GM10266 (cell line): ENCODE results near the gene CYTH1.

Experiments
- DNase-seq: peaks from one replicate; pipeline ENCODE4 v3.0.0; 2012; ENCODE audit errors: extremely low spot score
- TF ChIP-seq, protein P1 (sequence below): IDR thresholded peaks from 2 replicates; pipeline ENCODE4 v1.5.1; 2012; ENCODE audit warnings: mild to moderate bottlenecking, low read depth; ENCODE audit not compliant: control insufficient read depth, insufficient read depth; ENCODE audit errors: missing control alignments

The CYTH1 gene

DNA sequence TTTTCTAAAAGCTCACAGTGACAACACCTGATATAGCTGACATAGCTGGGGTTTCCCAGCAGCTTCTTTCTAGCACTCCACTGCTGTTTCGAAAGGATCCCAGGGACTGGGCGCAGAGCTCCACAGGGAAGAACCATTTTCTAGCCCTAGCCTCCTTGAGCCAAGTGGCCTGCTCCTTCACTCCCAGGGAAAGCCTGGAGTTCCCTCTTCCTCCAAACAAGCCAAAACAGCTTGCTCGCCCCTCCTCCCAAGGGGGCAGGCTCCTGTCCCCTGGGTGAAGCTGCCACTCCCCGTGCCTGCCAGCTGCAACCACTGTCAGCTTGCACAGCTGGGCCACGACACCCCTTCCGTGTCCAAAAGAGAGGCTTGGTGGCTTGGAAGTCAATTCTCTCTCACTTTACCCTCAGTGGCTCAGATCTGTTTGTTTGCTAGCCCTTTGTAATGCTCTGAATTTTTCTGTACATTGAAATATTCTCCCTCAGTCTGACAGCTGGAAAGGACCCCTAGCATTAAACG is 59.8 kb downstream of the CYTH1 start:
- TF ChIP-seq, protein P1, sequence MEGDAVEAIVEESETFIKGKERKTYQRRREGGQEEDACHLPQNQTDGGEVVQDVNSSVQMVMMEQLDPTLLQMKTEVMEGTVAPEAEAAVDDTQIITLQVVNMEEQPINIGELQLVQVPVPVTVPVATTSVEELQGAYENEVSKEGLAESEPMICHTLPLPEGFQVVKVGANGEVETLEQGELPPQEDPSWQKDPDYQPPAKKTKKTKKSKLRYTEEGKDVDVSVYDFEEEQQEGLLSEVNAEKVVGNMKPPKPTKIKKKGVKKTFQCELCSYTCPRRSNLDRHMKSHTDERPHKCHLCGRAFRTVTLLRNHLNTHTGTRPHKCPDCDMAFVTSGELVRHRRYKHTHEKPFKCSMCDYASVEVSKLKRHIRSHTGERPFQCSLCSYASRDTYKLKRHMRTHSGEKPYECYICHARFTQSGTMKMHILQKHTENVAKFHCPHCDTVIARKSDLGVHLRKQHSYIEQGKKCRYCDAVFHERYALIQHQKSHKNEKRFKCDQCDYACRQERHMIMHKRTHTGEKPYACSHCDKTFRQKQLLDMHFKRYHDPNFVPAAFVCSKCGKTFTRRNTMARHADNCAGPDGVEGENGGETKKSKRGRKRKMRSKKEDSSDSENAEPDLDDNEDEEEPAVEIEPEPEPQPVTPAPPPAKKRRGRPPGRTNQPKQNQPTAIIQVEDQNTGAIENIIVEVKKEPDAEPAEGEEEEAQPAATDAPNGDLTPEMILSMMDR, result no peak
- no peak for DNase-seq

DNA sequence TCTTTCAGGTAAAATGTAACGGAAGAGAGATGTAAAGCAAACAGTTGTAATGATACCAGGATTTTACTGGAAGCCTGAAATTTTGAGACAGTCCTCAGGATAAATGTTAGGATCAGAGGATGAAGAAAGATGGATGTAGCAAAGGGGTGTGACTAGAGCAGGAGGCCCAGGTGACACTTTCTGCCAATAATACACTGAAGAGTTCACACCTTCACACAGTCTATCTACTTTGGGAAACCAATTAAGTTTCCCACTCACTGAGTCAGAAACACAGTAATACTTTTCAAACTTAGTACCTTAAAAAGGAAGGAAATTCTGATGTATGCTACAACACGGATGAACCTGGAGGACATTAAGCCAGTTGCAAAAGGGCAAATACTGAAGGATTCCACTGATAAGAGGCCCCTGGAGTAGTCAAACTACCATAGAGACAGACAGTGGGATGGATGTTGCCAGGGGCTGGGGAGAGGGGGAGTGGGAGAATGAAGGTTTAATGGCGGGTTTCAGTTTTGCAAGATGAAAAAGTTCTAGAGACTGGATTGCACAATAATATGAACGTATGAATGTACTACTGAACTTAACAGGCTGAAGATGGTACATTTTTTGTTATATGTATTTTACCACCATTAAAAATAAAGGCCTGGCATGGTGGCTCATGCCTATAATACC is 62.3 kb downstream of the CYTH1 start:
- TF ChIP-seq, protein P1, result no peak
- no peak for DNase-seq

DNA sequence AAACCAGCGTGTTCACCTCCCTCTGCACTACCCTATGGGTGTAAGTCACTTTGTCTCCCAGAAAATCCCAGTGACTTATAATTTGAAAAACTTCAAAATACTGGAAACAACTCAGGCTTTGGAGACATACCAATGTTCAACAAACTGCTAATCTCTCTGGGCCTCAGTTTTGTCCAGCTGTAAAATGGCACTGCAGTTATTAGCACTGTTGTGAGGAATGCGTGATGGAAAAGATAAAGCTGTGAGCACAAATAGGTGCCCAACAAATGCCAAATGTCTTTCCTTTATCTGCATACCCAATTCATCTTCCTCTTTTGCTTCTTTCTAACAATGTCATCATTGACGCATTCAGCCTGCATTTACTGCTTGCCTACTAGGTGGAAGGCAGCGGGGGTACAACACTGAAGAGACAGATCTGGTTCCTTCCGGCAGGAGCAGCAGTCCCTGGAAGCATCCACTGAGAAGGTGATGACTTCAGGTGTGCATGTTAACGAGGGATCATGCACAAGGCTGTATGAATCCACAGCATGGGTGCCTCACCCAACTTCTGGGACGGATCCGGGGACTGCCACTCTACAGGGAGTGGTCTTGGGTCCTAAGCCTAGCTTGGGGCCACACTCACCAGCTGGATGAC is 63.4 kb downstream of the CYTH1 start:
- TF ChIP-seq, protein P1, result no peak
- DNase-seq, result no peak

DNA sequence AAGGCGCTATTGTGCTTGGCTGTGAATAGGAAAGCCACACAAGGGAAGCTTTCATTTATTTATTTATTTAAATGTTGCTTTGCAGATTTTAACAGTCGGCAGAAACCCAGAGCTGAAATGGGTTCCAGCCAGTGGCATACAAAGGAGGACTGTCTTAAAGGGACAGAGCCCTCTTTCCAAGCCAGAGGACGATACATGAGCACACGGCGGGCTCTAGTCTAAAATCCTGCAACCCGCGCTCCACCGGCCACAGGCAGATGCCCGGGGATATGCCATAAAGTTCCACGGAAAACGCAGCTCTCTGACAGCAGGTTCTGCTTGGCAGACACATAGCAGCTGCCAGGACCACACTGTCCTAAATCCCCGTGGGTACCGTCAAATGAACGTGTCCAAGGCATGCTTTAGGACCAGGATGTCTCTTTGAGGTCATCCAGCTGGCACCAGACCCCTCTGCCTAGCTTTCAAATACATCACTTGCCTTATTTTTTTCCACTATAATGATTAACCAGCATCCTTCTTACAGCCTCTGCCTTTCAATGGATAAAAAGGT is 64.6 kb downstream of the CYTH1 start:
- no peak for DNase-seq
- TF ChIP-seq, protein P1, result no peak

DNA sequence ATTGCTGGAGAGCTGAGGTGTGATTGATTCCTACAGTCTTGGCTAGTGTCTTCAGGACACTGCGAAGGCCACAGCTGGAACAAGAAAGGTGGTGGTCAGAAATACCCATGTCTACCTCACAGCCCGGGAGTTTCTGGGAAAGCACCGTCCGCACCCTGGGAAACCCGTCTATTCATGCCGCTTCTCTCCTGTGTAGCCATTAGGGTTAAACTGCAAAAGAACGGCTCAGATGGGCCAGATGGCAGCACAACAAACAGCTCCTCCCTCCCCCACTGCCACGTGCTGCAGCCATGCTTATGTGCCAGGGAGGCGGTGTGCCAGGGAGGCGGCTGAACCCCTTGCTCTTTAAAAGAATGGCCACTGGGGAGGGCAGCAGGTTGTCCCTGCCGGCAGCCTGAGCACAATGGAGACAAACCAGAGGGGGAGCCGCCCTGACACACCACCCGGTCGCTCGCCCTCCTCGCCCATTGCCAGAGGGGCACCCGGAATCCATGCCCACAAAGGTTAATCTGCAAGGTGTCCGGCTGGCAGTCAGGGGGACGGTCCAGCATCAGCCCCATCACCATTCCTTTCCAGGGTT is 65.2 kb downstream of the CYTH1 start:
- DNase-seq, result no peak
- TF ChIP-seq, protein P1, result no peak

DNA sequence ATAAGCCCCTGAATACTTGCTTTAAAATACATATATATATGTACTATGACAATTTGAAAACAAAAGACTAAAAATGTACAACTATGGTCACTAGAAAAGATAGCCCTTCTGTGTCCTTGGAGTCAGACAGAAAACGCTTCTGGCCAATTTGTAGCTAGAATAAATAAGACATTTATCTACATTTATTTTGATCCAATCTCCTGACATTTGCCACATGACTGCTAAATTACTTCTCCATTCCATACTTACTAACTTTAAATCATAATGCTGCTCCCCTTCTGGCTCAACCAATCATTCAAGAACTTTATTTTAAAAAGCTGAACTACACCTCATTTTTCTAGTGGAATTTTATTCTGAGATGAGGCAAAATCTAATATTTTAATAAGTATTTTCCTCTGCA is 65.8 kb downstream of the CYTH1 start:
- DNase-seq, result no peak
- TF ChIP-seq, protein P1, result no peak

DNA sequence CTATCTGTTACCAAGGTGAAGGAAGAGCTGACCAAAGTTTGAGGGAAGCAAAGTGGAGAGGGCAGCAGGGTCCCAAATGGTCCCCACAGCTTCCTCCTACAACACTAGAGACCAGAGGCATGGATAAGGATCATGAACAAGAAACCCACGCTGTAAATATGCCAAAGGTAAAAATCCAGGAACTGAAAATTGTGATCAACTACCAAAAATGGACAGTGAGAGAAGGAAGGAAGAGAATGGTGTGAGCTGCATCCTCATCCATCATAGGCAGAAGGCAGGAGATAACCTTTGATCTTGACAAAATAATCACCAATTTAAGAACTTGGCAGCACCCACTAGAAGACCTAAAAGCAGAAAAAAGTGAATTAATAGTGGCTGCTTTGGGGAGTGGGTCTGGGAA is 66.2 kb downstream of the CYTH1 start:
- no peak for DNase-seq
- TF ChIP-seq, protein P1, result no peak
